Measurements from ENCODE around the gene HELLS. TPM values are rescaled to one million over a fixed set of nuclear protein-coding genes. Genes with fewer than 3 reads are reported as not detected.
"Not testable (repeated sequence)": the region's sequence is repeated elsewhere in the genome, so short reads cannot be mapped to it uniquely, and the experiment has no call there.

Gene HELLS
- total RNA-seq, 4 donors from 2014 or later = 1.3 to 1.7 (median 1.4) TPM

DNA sequence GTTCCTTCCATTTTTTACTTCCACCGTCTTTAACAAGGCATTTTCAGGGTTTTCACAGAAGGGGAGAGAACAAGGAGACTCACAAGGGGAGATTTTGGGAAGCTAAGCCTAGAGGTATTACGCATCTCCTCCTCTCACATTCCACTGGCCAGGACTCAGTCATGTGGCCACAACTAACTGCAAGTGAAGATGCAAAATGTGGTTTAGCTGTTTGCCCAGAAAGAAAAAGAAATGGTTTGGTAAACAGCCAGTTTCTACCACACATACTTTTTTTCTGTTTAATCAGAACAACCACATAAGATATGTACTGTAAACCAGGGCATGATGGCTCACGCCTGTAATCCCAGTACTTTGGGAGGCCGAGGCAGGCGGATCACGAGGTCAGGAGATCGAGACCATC, 21.4 kb upstream of the HELLS start:
- Histone ChIP-seq H3K4me3 (no peak overlapping the region), H3K36me3 (peaks cover 8 to 51% (median 21%) of the 10 kb centered on the region in 4 donors), H3K9me3 (no peaks in the 10 kb centered on the region), H3K27me3 (no peaks in the 10 kb centered on the region), H3K4me1 (no peaks in the 10 kb centered on the region), H3K27ac (replicated peaks in 1 of 4) (no peak overlapping the region)
- intact Hi-C loops (cut with DNase I) = no loop called here
- TF ChIP-seq EP300 (IDR thresholded peaks at IDR 0.05) = no peak
- TF ChIP-seq, protein P1, sequence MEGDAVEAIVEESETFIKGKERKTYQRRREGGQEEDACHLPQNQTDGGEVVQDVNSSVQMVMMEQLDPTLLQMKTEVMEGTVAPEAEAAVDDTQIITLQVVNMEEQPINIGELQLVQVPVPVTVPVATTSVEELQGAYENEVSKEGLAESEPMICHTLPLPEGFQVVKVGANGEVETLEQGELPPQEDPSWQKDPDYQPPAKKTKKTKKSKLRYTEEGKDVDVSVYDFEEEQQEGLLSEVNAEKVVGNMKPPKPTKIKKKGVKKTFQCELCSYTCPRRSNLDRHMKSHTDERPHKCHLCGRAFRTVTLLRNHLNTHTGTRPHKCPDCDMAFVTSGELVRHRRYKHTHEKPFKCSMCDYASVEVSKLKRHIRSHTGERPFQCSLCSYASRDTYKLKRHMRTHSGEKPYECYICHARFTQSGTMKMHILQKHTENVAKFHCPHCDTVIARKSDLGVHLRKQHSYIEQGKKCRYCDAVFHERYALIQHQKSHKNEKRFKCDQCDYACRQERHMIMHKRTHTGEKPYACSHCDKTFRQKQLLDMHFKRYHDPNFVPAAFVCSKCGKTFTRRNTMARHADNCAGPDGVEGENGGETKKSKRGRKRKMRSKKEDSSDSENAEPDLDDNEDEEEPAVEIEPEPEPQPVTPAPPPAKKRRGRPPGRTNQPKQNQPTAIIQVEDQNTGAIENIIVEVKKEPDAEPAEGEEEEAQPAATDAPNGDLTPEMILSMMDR (IDR thresholded peaks at IDR 0.05) = no peak
- no peak for TF ChIP-seq POLR2A (IDR thresholded peaks at IDR 0.05; ENCODE audit: low read depth)
- TF ChIP-seq POLR2AphosphoS5 (IDR thresholded peaks at IDR 0.05) = no peak
- DNase-seq (ENCODE audit: extremely low spot score) = no peak
- 93% methylated on average over 7 of the region's 7 CpGs for WGBS

DNA sequence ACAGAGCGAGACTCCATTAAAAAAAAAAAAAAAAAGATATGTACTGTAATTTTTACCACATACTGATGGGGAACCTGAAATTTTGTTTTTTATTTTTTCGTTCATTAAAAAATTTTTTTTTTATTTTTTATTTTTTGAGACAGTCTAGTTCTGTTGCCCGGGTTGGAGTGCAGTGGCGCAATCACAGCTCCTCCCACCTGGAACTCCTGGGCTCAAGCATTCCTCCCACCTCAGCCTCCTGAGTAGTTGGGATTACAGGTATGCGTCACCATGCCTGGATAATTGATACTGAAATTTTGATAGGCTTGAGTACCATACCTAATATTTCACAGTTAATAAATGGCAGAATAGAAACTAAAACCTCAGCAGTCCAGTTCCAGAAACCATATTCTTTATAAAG, 20.9 kb upstream of the HELLS start:
- no peaks in the 10 kb centered on the region for H3K27me3 ChIP-seq
- TF ChIP-seq POLR2AphosphoS5 (IDR thresholded peaks at IDR 0.05) (no peak), EP300 (IDR thresholded peaks at IDR 0.05) (no peak), POLR2A (IDR thresholded peaks at IDR 0.05; ENCODE audit: low read depth) (no peak)
- TF ChIP-seq, protein P1 (IDR thresholded peaks at IDR 0.05) = no peak
- DNase-seq (ENCODE audit: extremely low spot score) = no peak
- H3K4me1 ChIP-seq = no peaks in the 10 kb centered on the region
- no peak overlapping the region for H3K4me3 ChIP-seq
- intact Hi-C loops (cut with DNase I) = no loop called here
- WGBS = 95% methylated on average over 5 of the region's 5 CpGs
- H3K36me3 ChIP-seq = peaks cover 8 to 49% (median 21%) of the 10 kb centered on the region in 4 donors
- H3K9me3 ChIP-seq = no peaks in the 10 kb centered on the region
- no peak overlapping the region for H3K27ac ChIP-seq (replicated peaks in 1 of 4)

DNA sequence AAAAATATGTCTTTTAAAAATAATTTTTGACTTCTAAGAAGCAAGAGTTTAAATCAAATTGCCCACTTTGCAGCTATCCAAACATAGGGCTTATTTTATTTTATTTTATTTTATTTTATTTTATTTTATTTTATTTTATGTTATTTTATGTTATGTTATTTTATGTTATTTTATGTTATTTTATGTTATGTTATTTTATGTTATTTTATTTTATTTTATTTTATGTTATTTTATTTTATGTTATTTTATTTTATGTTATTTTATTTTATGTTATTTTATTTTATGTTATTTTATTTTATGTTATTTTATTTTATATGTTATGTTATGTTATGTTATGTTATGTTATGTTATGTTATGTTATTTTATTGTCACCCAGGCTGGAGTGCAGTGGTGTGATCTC, 14.0 kb upstream of the HELLS start:
- H3K4me1 ChIP-seq; H3K9me3 ChIP-seq; H3K4me3 ChIP-seq; H3K27me3 ChIP-seq; intact Hi-C loops (cut with DNase I); DNase-seq (ENCODE audit: extremely low spot score); H3K27ac ChIP-seq (replicated peaks in 1 of 4): not testable (repeated sequence)
- H3K36me3 ChIP-seq = peaks cover 0 to 39% (median 27%) of the 10 kb centered on the region in 4 donors

- TF ChIP-seq, protein P1 (IDR thresholded peaks at IDR 0.05) = no peak
- TF ChIP-seq POLR2AphosphoS5 (IDR thresholded peaks at IDR 0.05) (no peak), POLR2A (IDR thresholded peaks at IDR 0.05; ENCODE audit: low read depth) (no peak), EP300 (IDR thresholded peaks at IDR 0.05) (no peak)
- no peak for DNase-seq (ENCODE audit: extremely low spot score)
- 91% methylated on average over 1 of the region's 1 CpG for whole genome bisulfite sequencing
These were observed 12.6 kb upstream of the HELLS start for GRCh38 chr10:94533027-94533426.

DNA sequence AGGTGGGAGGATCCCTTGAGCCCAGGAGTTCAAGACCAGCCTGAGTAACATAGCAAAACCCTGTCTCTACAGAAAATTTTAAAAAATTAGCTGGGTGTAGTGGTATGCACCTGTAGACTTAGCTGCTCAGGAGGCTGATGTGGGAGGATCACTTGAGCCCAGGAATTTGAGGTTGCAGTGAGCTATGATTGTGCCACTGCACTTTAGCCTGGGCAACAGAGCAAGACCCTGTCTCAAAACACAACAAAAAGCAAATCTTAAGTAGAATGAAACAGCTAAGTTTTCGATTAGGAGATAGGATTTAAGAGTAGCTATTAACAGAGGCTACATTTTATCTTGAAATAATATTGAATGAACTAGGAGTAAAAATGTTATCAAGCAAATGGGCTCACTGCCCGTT, 3.3 kb upstream of the HELLS start:
- DNase-seq (ENCODE audit: extremely low spot score); H3K27me3 ChIP-seq; H3K4me3 ChIP-seq; intact Hi-C loops (cut with DNase I); H3K9me3 ChIP-seq; H3K36me3 ChIP-seq; H3K27ac ChIP-seq (replicated peaks in 1 of 4): not testable (repeated sequence)
- WGBS = 94% methylated on average over 2 of the region's 2 CpGs
- H3K4me1 ChIP-seq = peaks cover 13 to 20% (median 19%) of the 10 kb centered on the region in 4 donors

More at GRCh38 chr10:94533027-94533426, 12.6 kb upstream of the HELLS start:
- peaks cover 0 to 42% (median 30%) of the 10 kb centered on the region in 4 donors for H3K36me3 ChIP-seq
- no peaks in the 10 kb centered on the region for H3K9me3 ChIP-seq
- intact Hi-C loops (cut with DNase I) = no loop called here
- H3K27ac ChIP-seq (replicated peaks in 1 of 4) = no peak overlapping the region
- no peaks in the 10 kb centered on the region for H3K27me3 ChIP-seq
- H3K4me3 ChIP-seq = no peak overlapping the region
- no peaks in the 10 kb centered on the region for H3K4me1 ChIP-seq

Measured in esophagus muscularis mucosa (tissue), 4 donors.